Measurements from ENCODE around the gene RCSD1. TPM values are rescaled to one million over a fixed set of nuclear protein-coding genes. Genes with fewer than 3 reads are reported as not detected.
A peak's percentile ranks its signal among the peaks of the same experiment; 100 is the strongest.

Gene RCSD1
- total and polyA plus RNA-seq, 10 of the 15 experiments (the other 5 are each of a cell fraction or from before 2014, with no cell fraction given): 11.4 to 78.3 (median 71.6) TPM

- SMC1A ChIA-PET (ENCODE audit: uncharacterized antibody, unreplicated experiment): interaction anchor here (1.0 to 5.0 kb wide), 6 partner anchors 12 to 146 kb away, joined by 3 to 215 read pairs (median 22); no protein-coding TSS in a partner anchor
- intact Hi-C loops (cut with micrococcal nuclease; ENCODE audit: unreplicated experiment) (loop anchor here (5.0 kb wide), 1 partner anchor 229 kb away; no protein-coding TSS in a partner anchor), in situ Hi-C loops (cut with MboI) (loop anchor here (5.0 kb wide), 1 partner anchor 84 kb away; no protein-coding TSS in a partner anchor)
- Histone ChIP-seq H3K9ac (ENCODE audit: control insufficient read depth, insufficient read depth, low read length) (no peak overlapping the region), H3K4me1 (ENCODE audit: control insufficient read depth, insufficient read depth, low read length) (peaks cover 18% of the 10 kb centered on the region), H2AFZ (ENCODE audit: control insufficient read depth, low read depth, low read length) (no peak overlapping the region), H3K4me2 (ENCODE audit: control insufficient read depth, insufficient read depth) (no peak overlapping the region), H3K27ac (ENCODE audit: control insufficient read depth, insufficient read depth) (no peak overlapping the region), H3K27me3 (replicated peaks in 1 of 2; ENCODE audit: control insufficient read depth in 2 of 2, insufficient read depth in 2 of 2, low read length in 1 of 2) (no peaks in the 10 kb centered on the region), H3K4me3 (no peak overlapping the region), H3K9me3 (replicated peaks; ENCODE audit: control insufficient read depth, insufficient read depth, low read length) (no peaks in the 10 kb centered on the region), H3K36me3 (ENCODE audit: control insufficient read depth in 2 of 2, insufficient read depth in 2 of 2, low read length in 1 of 2) (peaks cover 5 to 38% of the 10 kb centered on the region in 2 experiments), H4K20me1 (ENCODE audit: control insufficient read depth, insufficient read depth) (no peaks in the 10 kb centered on the region), H3K79me2 (ENCODE audit: control insufficient read depth, insufficient read depth, low read length) (peaks cover 3% of the 10 kb centered on the region)
- 84% methylated on average over 5 of the region's 5 CpGs for WGBS (ENCODE audit: insufficient coverage, insufficient replicate concordance, low lambda C conversion rate, missing lambda C conversion rate)
- DNase-seq (ENCODE audit: low read depth, low spot score): no peak
- POLR2A ChIA-PET: interaction anchor here (0.9 kb wide), 1 partner anchor 12 kb away, joined by 3 read pairs; no protein-coding TSS in a partner anchor
- RAD21 ChIA-PET (ENCODE audit: unreplicated experiment): interaction anchor here (3.1 to 3.9 kb wide), 2 partner anchors 51 to 84 kb away, joined by 61 to 182 read pairs; no protein-coding TSS in a partner anchor
- BruUV-seq (replicated peaks): no TSS peak
- CTCF ChIA-PET: interaction anchor here (1.0 to 3.9 kb wide), 6 partner anchors 9 to 130 kb away, joined by 3 to 255 read pairs (median 36); partner anchors contain the start of gene CREG1
- ATAC-seq: no peak
- TF ChIP-seq RUNX3 (IDR thresholded peaks at IDR 0.05; ENCODE audit: low read length) (no peak), SUZ12 (IDR thresholded peaks at IDR 0.05; ENCODE audit: unreplicated experiment) (no peak), NR2C1 (IDR thresholded peaks at IDR 0.05) (no peak), MTA3 (IDR thresholded peaks at IDR 0.05; ENCODE audit: borderline replicate concordance, low read length) (no peak)
- no peak for FAIRE-seq
Observed at GRCh38 chr1:167685844-167686243, 55.8 kb downstream of the RCSD1 start.

GRCh38 chr1:167687919-167688519, 58.0 kb downstream of the RCSD1 start:
- in situ Hi-C loops (cut with MboI) (loop anchor here (5.0 kb wide), 1 partner anchor 86 kb away; no protein-coding TSS in a partner anchor), intact Hi-C loops (cut with micrococcal nuclease; ENCODE audit: unreplicated experiment) (loop anchor here (1.0 to 5.0 kb wide), 4 partner anchors 55 to 231 kb away; no protein-coding TSS in a partner anchor)
- Histone ChIP-seq H3K4me1 (ENCODE audit: control insufficient read depth, insufficient read depth, low read length) (peaks cover 9% of the 10 kb centered on the region), H3K4me3 (no peak overlapping the region), H3K9ac (ENCODE audit: control insufficient read depth, insufficient read depth, low read length) (no peak overlapping the region), H3K79me2 (ENCODE audit: control insufficient read depth, insufficient read depth, low read length) (no peaks in the 10 kb centered on the region; the same call in 1 of the 2 replicates), H3K9me3 (replicated peaks; ENCODE audit: control insufficient read depth, insufficient read depth, low read length) (no peaks in the 10 kb centered on the region), H3K4me2 (ENCODE audit: control insufficient read depth, insufficient read depth) (0 out of 2 replicates have a peak overlapping the region, but pooled peaks have one; percentile 7), H3K36me3 (ENCODE audit: control insufficient read depth in 2 of 2, insufficient read depth in 2 of 2, low read length in 1 of 2) (peaks cover 12 to 55% of the 10 kb centered on the region in 2 experiments), H2AFZ (ENCODE audit: control insufficient read depth, low read depth, low read length) (no peak overlapping the region), H3K27me3 (replicated peaks in 1 of 2; ENCODE audit: control insufficient read depth in 2 of 2, insufficient read depth in 2 of 2, low read length in 1 of 2) (no peaks in the 10 kb centered on the region), H4K20me1 (ENCODE audit: control insufficient read depth, insufficient read depth) (no peaks in the 10 kb centered on the region), H3K27ac (ENCODE audit: control insufficient read depth, insufficient read depth) (peak overlapping the region; percentile 30; the same call in 1 of the 2 replicates)
- FAIRE-seq: peak; percentile 98
- ChIA-PET POLR2A (interaction anchor here (0.7 to 2.6 kb wide), 7 partner anchors 18 to 135 kb away, joined by 3 to 28 read pairs (median 6); partner anchors contain the start of genes CREG1 and RCSD1), RAD21 (ENCODE audit: unreplicated experiment) (interaction anchor here (0.8 to 3.9 kb wide), 38 partner anchors 10 to 420 kb away, joined by 3 to 182 read pairs (median 6); partner anchors contain the start of gene CREG1), SMC1A (ENCODE audit: uncharacterized antibody, unreplicated experiment) (interaction anchor here (0.7 to 5.0 kb wide), 49 partner anchors 10 to 1128 kb away, joined by 3 to 215 read pairs (median 5); partner anchors contain the start of gene CREG1), CTCF (interaction anchor here (0.6 to 3.9 kb wide), 66 partner anchors 9 to 424 kb away, joined by 3 to 255 read pairs (median 4); partner anchors contain the start of genes CD247 and CREG1)
- 16% methylated on average over 7 of the region's 7 CpGs for WGBS (ENCODE audit: insufficient coverage, insufficient replicate concordance, low lambda C conversion rate, missing lambda C conversion rate)
- BruUV-seq (replicated peaks): TSS peak; percentile 8
- DNase-seq (ENCODE audit: low read depth, low spot score): peak; percentile 80
- peak; percentile 90 for ATAC-seq
- no peak for TF ChIP-seq TCF3 (IDR thresholded peaks at IDR 0.05; ENCODE audit: borderline replicate concordance, insufficient read depth, low read depth, low read length)
- TF ChIP-seq FOXM1 (IDR thresholded peaks at IDR 0.05; ENCODE audit: low read depth, low read length): peak; percentile 73; the same call in 1 of the 2 replicates
- no peak for TF ChIP-seq NRF1 (conservative IDR thresholded peaks at IDR 0.05; ENCODE audit: low read depth, low read length)
- no peak for TF ChIP-seq PML (IDR thresholded peaks at IDR 0.05; ENCODE audit: low read length)
- no peak for TF ChIP-seq SUZ12 (IDR thresholded peaks at IDR 0.05; ENCODE audit: unreplicated experiment)
- no peak for TF ChIP-seq RCOR1 (conservative IDR thresholded peaks at IDR 0.05; ENCODE audit: low read depth, low read length)
- no peak for TF ChIP-seq ZNF207 (IDR thresholded peaks at IDR 0.05; ENCODE audit: borderline replicate concordance)
- no peak for TF ChIP-seq POLR2AphosphoS5 (IDR thresholded peaks at IDR 0.05; ENCODE audit: low read length)
- no peak; the same call in 1 of the 2 replicates for TF ChIP-seq RUNX3 (IDR thresholded peaks at IDR 0.05; ENCODE audit: low read length)
- no peak for TF ChIP-seq MYB (IDR thresholded peaks at IDR 0.05; ENCODE audit: borderline replicate concordance, low read depth, low read length)
- no peak for TF ChIP-seq BACH1 (IDR thresholded peaks at IDR 0.05; ENCODE audit: borderline replicate concordance)
- TF ChIP-seq MAX (IDR thresholded peaks at IDR 0.05; ENCODE audit: low read depth, low read length): no peak

Data from GM12878 (cell line).